Osteoblast (primary cell): ENCODE data around the gene MAP4K4. TPM values are rescaled to one million over a fixed set of nuclear protein-coding genes. Genes with fewer than 3 reads are reported as not detected.

Experiments
- DNase-seq: peaks from one replicate; pipeline ENCODE4 v3.0.0; 2011; ENCODE audit warnings: low spot score, mixed read lengths; ENCODE audit not compliant: insufficient read length; ENCODE audit errors: missing footprints
- H2AFZ ChIP-seq: 2 replicates; pipeline ENCODE4 v1.6.0; 2011; ENCODE audit warnings: mild to moderate bottlenecking, low read length
- H3K27ac ChIP-seq: 2 replicates; pipeline ENCODE4 v1.5.1; 2011; ENCODE audit warnings: mild to moderate bottlenecking, low read depth, low read length, moderate library complexity
- H3K27me3 ChIP-seq: 2 replicates; pipeline ENCODE4 v1.6.0; 2012; ENCODE audit warnings: mild to moderate bottlenecking, control low read depth, inconsistent platforms, low read length, moderate library complexity; ENCODE audit not compliant: insufficient read depth
- H3K36me3 ChIP-seq: 2 replicates; pipeline ENCODE4 v1.5.1; 2011; ENCODE audit warnings: mild to moderate bottlenecking, low read length, control low read depth, moderate library complexity; ENCODE audit not compliant: insufficient read depth
- H3K4me1 ChIP-seq: 2 replicates; pipeline ENCODE4 v1.5.1; 2011; ENCODE audit warnings: mild to moderate bottlenecking, low read length, control low read depth, moderate library complexity; ENCODE audit not compliant: insufficient read depth
- H3K4me2 ChIP-seq: 2 replicates; pipeline ENCODE4 v1.6.0; 2011; ENCODE audit warnings: mild to moderate bottlenecking, low read length; ENCODE audit not compliant: insufficient read depth
- H3K4me3 ChIP-seq: fragments of 200-600 bp; sonication (generic); 3 replicates; pipeline ENCODE4 v1.5.1; 2012; ENCODE audit warnings: mild to moderate bottlenecking, low read length, inconsistent platforms; ENCODE audit not compliant: insufficient read depth
- H3K79me2 ChIP-seq: 2 replicates; pipeline ENCODE4 v1.6.0; 2012; ENCODE audit warnings: mild to moderate bottlenecking, low read length, control low read depth, inconsistent platforms; ENCODE audit not compliant: insufficient read depth
- H3K9me3 ChIP-seq: 2 replicates; pipeline ENCODE4 v1.5.1; 2011; ENCODE audit warnings: low read depth, low read length, control low read depth
- H4K20me1 ChIP-seq: 2 replicates; pipeline ENCODE4 v1.6.0; 2012; ENCODE audit warnings: mild to moderate bottlenecking, low read length, control low read depth; ENCODE audit not compliant: insufficient read depth
- CTCF ChIP-seq: IDR thresholded peaks from 2 replicates; pipeline ENCODE4 v1.5.1; 2011; ENCODE audit warnings: mild to moderate bottlenecking, low read depth, low read length, moderate library complexity; ENCODE audit errors: extremely low read depth
- total RNA-seq: library from RNA; depleted of rRNA; stranded (reverse); fragments of >200 nt; gene quantifications from 2 replicates; pipeline ENCODE4 v1.2.3, GENCODE V29; 2012

The MAP4K4 gene
- total RNA-seq, 1 donor: 231 TPM

DNA sequence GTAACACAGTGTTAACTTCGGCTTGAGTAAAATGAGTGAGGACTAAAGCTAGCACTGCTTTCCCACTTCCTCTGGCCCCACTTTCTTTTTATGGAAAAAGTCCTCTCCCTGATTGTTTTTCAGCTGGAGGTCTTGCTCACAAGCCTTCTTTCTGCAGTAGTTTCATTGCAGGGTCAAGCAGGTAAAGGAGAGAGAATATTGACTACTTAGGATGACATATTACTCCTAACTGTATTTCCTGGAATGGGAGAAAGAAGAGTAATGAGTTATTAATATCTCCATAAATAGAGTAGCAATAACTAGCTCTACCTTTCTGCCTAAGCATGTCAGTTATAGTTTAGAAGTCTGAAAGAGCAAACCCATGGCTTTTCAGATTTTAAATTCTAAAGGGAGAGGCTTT lies 45.0 kb downstream of the MAP4K4 start:
- H3K27me3 ChIP-seq: no peaks in the 10 kb centered on the region
- H3K4me1 ChIP-seq: peaks cover 56% of the 10 kb centered on the region
- peaks cover 6% of the 10 kb centered on the region for H3K36me3 ChIP-seq
- no peak for DNase-seq
- TF ChIP-seq CTCF: no peak
- no peak overlapping the region for H3K4me3 ChIP-seq
- no peak overlapping the region for H2AFZ ChIP-seq
- peak overlapping the region; percentile 70 for H3K27ac ChIP-seq
- H3K79me2 ChIP-seq: peaks cover 93% of the 10 kb centered on the region
- H4K20me1 ChIP-seq: peaks cover 60% of the 10 kb centered on the region
- no peaks in the 10 kb centered on the region for H3K9me3 ChIP-seq
- peak overlapping the region; percentile 52 for H3K4me2 ChIP-seq

- H3K9me3 ChIP-seq: no peaks in the 10 kb centered on the region
- no peak overlapping the region for H2AFZ ChIP-seq
- H3K36me3 ChIP-seq: peaks cover 6% of the 10 kb centered on the region
- peaks cover 93% of the 10 kb centered on the region for H3K79me2 ChIP-seq
- H3K27ac ChIP-seq: peak overlapping the region; percentile 27
- peaks cover 54% of the 10 kb centered on the region for H3K4me1 ChIP-seq
- no peak overlapping the region for H3K4me3 ChIP-seq
- no peak for DNase-seq
- H4K20me1 ChIP-seq: peaks cover 58% of the 10 kb centered on the region
- TF ChIP-seq CTCF: no peak
- H3K27me3 ChIP-seq: no peaks in the 10 kb centered on the region
- no peak overlapping the region for H3K4me2 ChIP-seq
Observed at GRCh38 chr2:101743288-101743687, 45.8 kb downstream of the MAP4K4 start.

DNA sequence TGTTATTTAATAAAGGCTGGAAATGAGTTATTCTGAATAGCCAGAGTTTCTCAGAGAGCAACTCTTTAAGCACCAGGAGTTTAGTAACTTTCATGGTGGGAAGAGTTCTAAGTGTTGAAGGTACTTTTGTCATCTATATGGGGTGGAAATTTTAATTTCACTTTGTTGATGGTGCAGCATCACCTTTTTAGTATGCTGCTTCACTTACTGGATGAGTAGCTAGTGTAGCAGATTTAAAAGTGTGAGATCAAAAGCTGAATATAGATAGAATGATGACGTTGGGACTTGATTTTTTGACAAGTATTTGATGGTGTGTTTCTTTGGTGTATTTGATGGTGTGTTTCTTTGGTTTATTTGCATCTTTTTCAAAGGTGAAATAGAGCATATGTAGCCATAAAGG lies 47.3 kb downstream of the MAP4K4 start:
- Histone ChIP-seq H2AFZ (no peak overlapping the region), H4K20me1 (peaks cover 45% of the 10 kb centered on the region), H3K36me3 (peaks cover 6% of the 10 kb centered on the region), H3K27ac (peak overlapping the region; percentile 65), H3K4me1 (peaks cover 54% of the 10 kb centered on the region), H3K4me2 (no peak overlapping the region), H3K4me3 (no peak overlapping the region), H3K9me3 (no peaks in the 10 kb centered on the region), H3K79me2 (peaks cover 80% of the 10 kb centered on the region), H3K27me3 (no peaks in the 10 kb centered on the region)
- no peak for TF ChIP-seq CTCF
- no peak for DNase-seq

GRCh38 chr2:101745711-101746694 lies 48.5 kb downstream of the MAP4K4 start:
- H3K79me2 ChIP-seq: peaks cover 76% of the 10 kb centered on the region
- no peak overlapping the region for H2AFZ ChIP-seq
- H3K27me3 ChIP-seq: no peaks in the 10 kb centered on the region
- peaks cover 6% of the 10 kb centered on the region for H3K36me3 ChIP-seq
- peaks cover 51% of the 10 kb centered on the region for H3K4me1 ChIP-seq
- peak overlapping the region; percentile 11 for H3K4me3 ChIP-seq
- peaks cover 42% of the 10 kb centered on the region for H4K20me1 ChIP-seq
- no peaks in the 10 kb centered on the region for H3K9me3 ChIP-seq
- peak overlapping the region; percentile 71 for H3K4me2 ChIP-seq
- peak; percentile 83 for DNase-seq
- no peak for TF ChIP-seq CTCF
- H3K27ac ChIP-seq: peak overlapping the region; percentile 76
